H1 (cell line): ENCODE measurements around the gene MGAT5. TPM values are rescaled to one million over a fixed set of nuclear protein-coding genes. Genes with fewer than 3 reads are reported as not detected.

Source experiments
- BRCA1 ChIP-seq: IDR thresholded peaks from 2 replicates; pipeline ENCODE4 v1.6.1; 2012; ENCODE audit warnings: low read depth, low read length, improper control_type of control experiment
- SP2 ChIP-seq: IDR thresholded peaks from 2 replicates; pipeline ENCODE4 v1.6.1; 2012; ENCODE audit warnings: mild to moderate bottlenecking, low read length, inconsistent platforms
- polyA plus RNA-seq, 7 experiments: library from polyadenylated mRNA; depleted of rRNA in 3 of 7; stranded (reverse) in 5 of 7; unstranded in 2 of 7; fragments of >200 nt in 5 of 7; fragments of 200-250 nt in 2 of 7; gene quantifications; 1 replicate in 5 of 7; 2 replicates in 1 of 7; 4 replicates in 1 of 7; pipeline versions ENCODE4 v1.2.1 to v1.2.3, GENCODE V29; 2011 to 2013; ENCODE audit warnings: missing spikeins in 2 of 7, mixed read lengths in 2 of 7
- total RNA-seq: library from RNA; stranded (reverse); fragmentation: NEBNext Ultra II Directional; extraction: Animal tissue kit (Norgen Biotek cat#: 25700); gene quantifications from 2 replicates; pipeline ENCODE4 v1.2.1, GENCODE V29; 2021

Gene MGAT5
- total and polyA plus RNA-seq, 2 of the 8 experiments (the other 6 are each of a cell fraction or from before 2014, with no cell fraction given) = 11.2 to 49.2 TPM

- TF ChIP-seq SP2 (no peak), BRCA1 (no peak)
Measured at GRCh38 chr2:134206031-134206430, 47.8 kb upstream of the MGAT5 start (continued).
